ENCODE results near the gene CRY2.
"Not testable (repeated sequence)": the region's sequence is repeated elsewhere in the genome, so short reads cannot be mapped to it uniquely, and the experiment has no call there.

Gene CRY2

DNA sequence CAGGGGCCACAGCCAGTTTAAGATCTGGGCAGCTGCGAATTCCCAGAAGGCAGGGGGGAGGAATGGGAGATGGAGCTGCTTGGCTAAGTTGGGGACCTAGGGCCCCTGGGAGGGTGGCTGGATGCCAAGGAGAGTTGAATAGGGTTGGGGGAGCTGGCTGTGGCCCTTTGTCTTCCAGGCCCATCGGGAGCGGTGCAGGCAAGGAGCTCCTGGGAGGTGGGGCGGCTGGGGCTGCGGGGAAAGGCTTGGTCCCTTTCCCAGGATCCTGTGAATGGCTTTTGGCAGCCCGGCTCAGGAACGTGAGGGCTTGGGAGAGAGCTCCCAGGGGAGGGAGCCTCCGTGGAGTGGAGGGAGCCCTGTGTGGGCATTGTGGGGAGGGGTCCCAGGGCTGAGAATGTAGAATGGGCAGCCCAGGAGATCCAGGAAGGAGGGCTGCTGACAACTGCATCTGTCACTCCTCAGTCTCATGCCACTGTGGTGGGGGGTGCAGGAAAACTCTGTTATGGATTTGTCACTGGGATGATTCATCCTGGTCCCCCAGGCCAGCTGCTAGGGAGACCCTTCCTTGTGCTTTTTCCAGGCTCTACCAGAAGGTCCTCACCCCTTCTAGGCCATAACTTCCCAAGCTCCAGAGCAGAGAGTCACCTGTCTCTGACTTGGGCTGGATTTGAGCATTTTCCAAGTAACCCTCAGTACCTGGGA lies 53.8 kb downstream of the CRY2 start:
- no peak for DNase-seq

DNA sequence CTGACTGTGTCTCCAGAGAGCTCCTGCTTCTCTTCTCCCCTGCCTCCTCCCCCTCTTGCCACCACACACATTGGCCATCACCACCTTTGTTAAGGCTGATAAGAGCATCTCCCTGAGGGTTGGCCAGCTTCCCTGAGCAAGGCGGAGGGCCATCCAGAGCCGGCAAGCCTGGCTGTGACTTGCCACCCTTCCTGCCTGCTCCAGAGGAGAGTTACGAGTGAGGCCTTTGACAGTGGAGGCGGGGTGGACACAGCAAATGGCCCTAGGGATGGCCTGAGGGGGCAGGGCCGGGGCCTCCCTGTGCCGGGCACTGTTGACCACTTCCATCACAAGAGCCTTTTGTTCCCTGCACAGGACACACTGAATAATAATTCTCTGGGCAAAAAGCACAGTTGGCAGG lies 54.4 kb downstream of the CRY2 start:
- no peak for DNase-seq

DNA sequence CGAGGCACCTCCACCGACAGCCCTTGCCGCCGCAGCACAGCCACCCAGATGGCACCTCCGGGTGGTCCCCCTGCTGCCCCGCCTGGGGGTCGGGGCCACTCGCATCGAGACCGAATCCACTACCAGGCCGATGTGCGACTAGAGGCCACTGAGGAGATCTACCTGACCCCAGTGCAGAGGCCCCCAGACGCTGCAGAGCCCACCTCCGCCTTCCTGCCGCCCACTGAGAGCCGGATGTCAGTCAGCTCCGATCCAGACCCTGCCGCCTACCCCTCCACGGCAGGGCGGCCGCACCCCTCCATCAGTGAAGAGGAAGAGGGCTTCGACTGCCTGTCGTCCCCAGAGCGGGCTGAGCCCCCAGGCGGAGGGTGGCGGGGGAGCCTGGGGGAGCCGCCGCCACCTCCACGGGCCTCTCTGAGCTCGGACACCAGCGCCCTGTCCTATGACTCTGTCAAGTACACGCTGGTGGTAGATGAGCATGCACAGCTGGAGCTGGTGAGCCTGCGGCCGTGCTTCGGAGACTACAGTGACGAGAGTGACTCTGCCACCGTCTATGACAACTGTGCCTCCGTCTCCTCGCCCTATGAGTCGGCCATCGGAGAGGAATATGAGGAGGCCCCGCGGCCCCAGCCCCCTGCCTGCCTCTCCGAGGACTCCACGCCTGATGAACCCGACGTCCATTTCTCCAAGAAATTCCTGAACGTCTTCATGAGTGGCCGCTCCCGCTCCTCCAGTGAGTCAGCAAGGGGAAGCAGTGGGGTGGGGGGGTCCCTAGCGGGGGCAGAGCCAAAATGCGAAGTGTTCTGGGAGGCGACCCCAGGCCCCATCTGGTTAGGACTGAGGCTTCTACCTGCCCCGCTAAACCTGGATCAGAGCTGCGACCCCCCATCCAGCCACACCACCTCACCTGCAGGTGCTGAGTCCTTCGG lies 55.4 kb downstream of the CRY2 start:
- no peak for DNase-seq

GRCh38 chr11:45904309-45904915 lies 57.1 kb downstream of the CRY2 start:
- DNase-seq = no peak

- DNase-seq = no peak
These were observed 57.8 kb downstream of the CRY2 start for GRCh38 chr11:45905095-45905494.

DNA sequence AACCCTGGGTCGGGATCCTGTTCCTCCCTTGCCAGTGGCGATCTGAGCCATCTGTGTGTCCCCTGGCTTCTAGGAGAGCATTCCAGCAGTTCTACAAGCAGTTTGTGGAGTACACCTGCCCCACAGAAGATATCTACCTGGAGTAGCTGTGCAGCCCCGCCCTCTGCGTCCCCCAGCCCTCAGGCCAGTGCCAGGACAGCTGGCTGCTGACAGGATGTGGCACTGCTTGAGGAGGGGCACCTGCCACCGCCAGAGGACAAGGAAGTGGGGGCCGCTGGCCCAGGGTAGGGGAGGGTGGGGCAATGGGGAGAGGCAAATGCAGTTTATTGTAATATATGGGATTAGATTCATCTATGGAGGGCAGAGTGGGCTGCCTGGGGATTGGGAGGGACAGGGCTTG lies 58.3 kb downstream of the CRY2 start:
- DNase-seq = not testable (repeated sequence)

- DNase-seq = no peak
These were observed 58.9 kb downstream of the CRY2 start for GRCh38 chr11:45906096-45906682.

DNA sequence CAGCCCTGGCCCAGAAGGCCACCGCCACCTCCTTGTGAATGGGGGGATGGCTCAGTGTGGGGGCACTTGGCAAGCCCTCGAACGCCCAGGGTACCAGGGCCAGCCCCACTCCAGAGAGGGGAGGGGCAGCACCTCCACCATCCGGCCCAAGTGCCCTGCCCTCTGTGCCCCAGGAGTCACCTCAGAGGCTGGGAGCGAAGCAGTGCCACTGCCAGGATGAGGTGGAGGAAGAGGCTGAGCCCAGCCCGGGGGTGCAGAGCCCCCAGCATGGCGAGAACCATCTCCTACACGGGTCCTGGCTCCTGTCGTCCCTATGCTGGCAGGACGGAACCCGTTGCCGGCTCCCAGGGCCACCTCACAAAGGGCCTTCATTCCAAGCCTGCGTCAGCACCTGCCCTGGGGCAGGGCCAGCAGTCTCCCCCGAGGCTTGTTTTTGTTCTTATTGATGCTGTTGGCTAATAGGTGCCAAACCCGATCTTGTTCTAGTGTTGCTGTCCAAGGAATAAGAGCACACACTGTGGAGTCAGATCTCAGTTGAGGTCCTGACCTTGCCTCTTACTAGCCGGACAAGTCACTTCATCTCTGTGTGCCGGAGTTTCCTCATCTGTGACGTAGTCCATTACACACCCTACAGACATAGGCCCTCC lies 59.8 kb downstream of the CRY2 start, which contains the start of gene FREY1:
FREY1 (minus strand) TSS at position 307 of the 647 bp plus-strand sequence; CDS start at position 281, 26 bp downstream.
- no peak for DNase-seq

- no peak for DNase-seq
These were observed 60.7 kb downstream of the CRY2 start for GRCh38 chr11:45907911-45908370.

GRCh38 chr11:45909594-45910475 lies 62.6 kb downstream of the CRY2 start:
- no peak for DNase-seq

DNA sequence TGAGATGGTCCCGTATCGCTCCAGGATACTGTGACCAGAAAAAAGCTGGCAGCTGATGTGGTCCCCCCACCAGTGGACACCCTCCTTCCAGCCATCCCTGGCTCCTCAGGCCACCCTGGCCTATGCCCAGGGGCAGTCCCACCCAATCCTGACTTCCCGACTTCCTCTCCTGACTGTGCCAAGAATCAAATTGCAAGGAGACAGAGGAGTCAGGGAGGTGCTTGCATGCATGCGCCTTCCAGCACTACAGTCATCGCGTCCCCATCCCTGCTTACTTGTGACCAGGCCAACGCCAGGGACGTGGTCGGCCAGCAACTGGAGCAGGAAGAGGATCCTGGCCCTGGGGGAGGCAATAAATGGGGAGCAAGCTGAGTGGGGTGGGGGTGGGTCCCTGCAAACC lies 63.3 kb downstream of the CRY2 start:
- DNase-seq = no peak

GRCh38 chr11:45913514-45913913 lies 66.2 kb downstream of the CRY2 start:
- no peak for DNase-seq

DNA sequence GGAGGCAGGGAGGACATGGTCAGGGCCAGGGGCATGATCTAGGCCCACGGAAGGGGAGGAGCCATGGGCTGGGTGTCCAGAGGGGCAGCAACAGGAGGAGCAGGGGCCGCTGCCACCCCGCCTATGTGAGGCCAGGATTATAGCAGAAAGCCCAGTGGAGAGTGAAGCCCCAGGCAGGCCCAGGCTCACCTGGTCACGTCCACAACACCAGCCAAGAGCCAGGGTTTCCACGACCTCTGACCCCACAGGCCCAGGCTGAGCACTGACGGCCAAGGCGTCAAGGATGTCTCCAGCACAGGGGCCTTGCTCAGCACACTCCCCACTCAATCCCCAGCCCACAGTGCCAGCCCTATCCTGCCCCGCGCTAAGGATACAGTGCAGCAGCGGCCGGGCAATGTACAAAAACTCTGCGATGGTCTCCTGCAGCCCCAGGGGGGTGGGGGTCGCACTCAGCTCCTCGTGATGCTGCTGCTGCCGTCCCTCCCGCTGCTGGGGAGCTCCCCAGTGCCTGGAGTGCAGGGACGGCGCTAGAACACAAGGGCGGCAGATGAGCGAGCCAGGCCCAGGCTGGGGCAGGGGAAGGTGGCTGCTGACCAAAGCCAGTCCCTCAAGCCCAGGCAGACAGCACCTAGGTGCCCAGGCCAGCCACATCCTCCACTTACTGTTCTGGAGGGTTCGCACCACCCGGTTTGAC lies 66.8 kb downstream of the CRY2 start:
- no peak for DNase-seq

DNA sequence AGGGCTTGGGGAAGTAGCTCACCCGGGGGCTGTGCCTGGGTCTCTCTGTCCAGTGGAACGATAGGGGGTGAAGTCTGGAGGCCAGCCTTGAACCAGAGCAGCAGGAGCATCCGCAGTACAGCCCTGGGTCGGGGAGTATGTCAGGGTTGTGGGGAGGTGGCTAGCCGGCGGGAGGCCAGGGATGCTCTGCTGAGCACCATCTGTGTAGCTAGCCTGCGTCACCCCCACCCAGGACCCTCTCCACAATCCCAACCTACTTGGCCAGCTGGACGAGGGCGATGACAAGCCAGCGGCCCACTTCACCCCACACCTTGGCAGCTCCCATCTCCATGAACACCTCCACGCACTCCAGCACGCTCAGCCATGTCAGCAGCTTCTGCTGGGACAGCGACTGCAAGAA lies 68.2 kb downstream of the CRY2 start:
- DNase-seq = no peak

DNA sequence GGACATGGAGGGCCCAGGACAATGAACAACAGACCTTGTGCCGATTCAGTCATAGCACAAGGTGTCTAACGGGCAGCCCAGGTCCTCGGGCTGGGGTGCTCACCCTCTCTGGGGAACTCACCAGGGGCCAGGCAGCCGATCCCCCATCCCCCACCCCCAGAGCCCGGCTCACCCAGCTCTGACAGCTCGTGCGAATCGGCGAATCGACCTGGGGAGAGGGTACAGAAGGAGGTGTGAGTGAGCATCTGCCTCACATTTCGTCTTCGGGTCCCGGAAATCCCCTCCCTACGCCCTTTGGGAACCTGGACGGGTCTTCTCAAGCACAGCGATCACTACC lies 70.0 kb downstream of the CRY2 start:
- no peak for DNase-seq

DNA sequence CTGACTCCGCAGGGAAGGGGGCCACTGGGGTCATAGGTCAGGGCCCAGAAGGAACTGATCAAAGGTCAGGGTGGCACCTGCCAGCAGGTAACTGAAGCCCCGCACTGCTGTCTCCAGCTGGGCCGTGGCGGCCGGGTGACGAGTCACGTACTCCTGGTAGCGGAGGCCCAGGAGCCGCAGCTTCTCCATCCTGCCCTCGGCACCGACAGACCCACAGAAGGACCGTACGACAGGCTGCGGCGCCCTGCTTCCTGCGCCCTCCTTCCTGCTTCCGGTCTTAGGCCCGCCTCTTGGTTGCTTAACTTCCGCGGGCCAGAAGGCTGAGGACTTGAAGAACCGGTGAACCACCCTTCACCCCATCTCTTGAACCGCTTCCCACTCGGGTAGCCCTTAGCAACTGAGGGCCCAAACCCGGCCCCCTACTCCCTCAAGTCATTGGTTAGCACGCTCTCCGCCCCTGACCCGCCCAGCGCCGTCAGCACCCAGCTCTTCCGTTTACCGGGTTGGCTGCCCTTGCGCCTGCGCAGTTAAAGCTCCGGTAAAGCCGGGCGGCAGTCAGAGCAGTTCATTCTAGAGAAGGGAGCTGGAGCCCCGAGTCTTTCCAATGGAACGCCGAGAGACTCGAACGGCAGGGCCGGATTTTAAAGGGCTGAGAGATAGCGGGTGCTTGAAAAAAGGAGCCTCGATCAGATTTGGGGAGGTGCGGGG lies 70.5 kb downstream of the CRY2 start, which contains the start of gene PEX16:
PEX16 (minus strand) TSS at position 255 of the 708 bp plus-strand sequence; CDS start at position 189, 66 bp downstream.
- DNase-seq = peak; percentile 96 to 97

DNA sequence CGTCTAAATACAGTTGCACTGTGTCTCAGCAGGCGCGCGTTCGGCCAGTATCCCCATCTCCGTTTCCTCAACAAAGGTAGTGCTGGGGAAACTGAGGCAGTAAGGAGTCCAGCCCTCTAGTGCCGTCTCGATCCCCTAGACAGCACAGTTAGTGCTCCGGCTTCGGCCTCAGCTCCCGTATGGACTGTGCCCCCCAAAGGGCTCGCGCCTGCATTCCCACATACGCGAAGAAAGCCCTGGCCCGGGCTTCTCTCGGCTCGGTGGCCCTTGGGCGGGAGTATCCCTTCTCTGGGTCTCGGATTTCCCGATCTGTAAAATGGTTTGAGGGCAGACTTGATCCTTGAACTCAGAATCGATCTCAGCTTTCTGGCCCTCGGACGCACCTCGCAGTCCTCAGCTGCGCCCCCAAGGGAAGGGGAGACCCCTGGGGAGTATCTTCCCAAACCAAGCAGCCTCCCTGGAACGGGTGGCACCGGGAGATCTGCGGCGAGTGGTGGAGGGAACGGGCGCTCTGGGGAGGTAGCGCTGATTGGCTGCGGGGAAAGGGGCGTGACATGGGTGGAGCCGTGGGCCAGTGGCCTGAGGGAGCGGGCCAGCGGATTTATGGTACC lies 71.2 kb downstream of the CRY2 start:
- DNase-seq = peak; percentile 62 to 83

GRCh38 chr11:45918962-45919675 lies 71.8 kb downstream of the CRY2 start:
- no peak for DNase-seq
